Measurements from ENCODE around the gene SIRT1. TPM values are rescaled to one million over a fixed set of nuclear protein-coding genes. Genes with fewer than 3 reads are reported as not detected.
A peak's percentile ranks its signal among the peaks of the same experiment; 100 is the strongest.

SIRT1 gene
- total RNA-seq, 1 experiment from 2014 or later, result 83.8 TPM

GRCh38 chr10:67926951-67927350, 42.5 kb downstream of the SIRT1 start:
- Mint-ChIP-seq H3K4me3 (no peak overlapping the region), H3K4me1 (no peaks in the 10 kb centered on the region; a peak in 1 of 4 replicates), H3K36me3 (ENCODE audit: insufficient read depth in 1 of 3, low read depth in 3 of 3) (peaks cover 4 to 14% (median 9%) of the 10 kb centered on the region in 3 experiments; a peak in 5 of 7 replicates), H3K9me3 (no peaks in the 10 kb centered on the region), H3K27ac (peak overlapping the region in 1 of 3 experiments; percentile 52; a peak in 1 of 7 replicates), H3K27me3 (ENCODE audit: low read depth) (no peaks in the 10 kb centered on the region)
- Histone ChIP-seq H4K91ac (ENCODE audit: insufficient read length, low read depth, low read length) (no peak overlapping the region), H3K9me3 (ENCODE audit: control insufficient read depth, low read depth, low read length) (no peaks in the 10 kb centered on the region), H3K79me1 (ENCODE audit: insufficient read depth, low read depth, low read length, poor library complexity, severe bottlenecking) (no peaks in the 10 kb centered on the region), H2BK5ac (ENCODE audit: insufficient read length, low read length) (no peak overlapping the region), H2BK120ac (ENCODE audit: low read depth, low read length, poor library complexity, severe bottlenecking) (no peak overlapping the region), H3K4ac (ENCODE audit: low read depth, low read length) (no peak overlapping the region), H3K23me2 (ENCODE audit: insufficient read length, low read depth, low read length, poor library complexity, severe bottlenecking) (no peaks in the 10 kb centered on the region), H3K27me3 (ENCODE audit: insufficient read depth, low read length) (no peaks in the 10 kb centered on the region), H3K23ac (ENCODE audit: insufficient read length, low read depth, low read length) (no peak overlapping the region), H3K79me2 (ENCODE audit: insufficient read depth, low read length) (no peaks in the 10 kb centered on the region), H3K27ac (ENCODE audit: insufficient read length, low read depth, low read length) (no peak overlapping the region), H2BK15ac (ENCODE audit: low read depth, low read length) (no peak overlapping the region), H3K9ac (ENCODE audit: extremely low read depth, insufficient read length, low read length) (no peak overlapping the region), H2BK12ac (ENCODE audit: insufficient read length, low read depth, low read length) (no peak overlapping the region), H4K8ac (replicated peaks; ENCODE audit: insufficient read length, low read depth, low read length) (no peak overlapping the region), H3T11ph (ENCODE audit: low read length) (no peak overlapping the region), H4K5ac (ENCODE audit: insufficient read length, low read depth, low read length) (no peak overlapping the region), H4K20me1 (ENCODE audit: control insufficient read depth, insufficient read depth, insufficient read length) (no peaks in the 10 kb centered on the region), H2AFZ (ENCODE audit: low read length) (no peak overlapping the region), H2AK5ac (ENCODE audit: insufficient read length, low read length) (no peak overlapping the region), H3K4me2 (ENCODE audit: insufficient read depth, insufficient read length, low read length) (no peak overlapping the region), H3K4me1 (ENCODE audit: insufficient read depth, low read length) (no peaks in the 10 kb centered on the region), H2BK20ac (ENCODE audit: low read depth, low read length, poor library complexity, severe bottlenecking) (no peak overlapping the region), H3K56ac (ENCODE audit: insufficient read length, low read depth, low read length) (no peak overlapping the region), H3K18ac (ENCODE audit: insufficient read length, low read depth, low read length) (no peak overlapping the region), H3K14ac (ENCODE audit: insufficient read depth, low read length) (no peak overlapping the region)
- no peak for TF ChIP-seq CTCF (conservative IDR thresholded peaks at IDR 0.05)
- DNase-seq, result no peak
- no CpG with 5 or more reads among the region's 1 CpG for WGBS (ENCODE audit: extremely low coverage, insufficient read length, low lambda C conversion rate)
